H7 (cell line): ENCODE data around the gene C6orf58. TPM values are rescaled to one million over a fixed set of nuclear protein-coding genes. Genes with fewer than 3 reads are reported as not detected.
A peak's percentile ranks its signal among the peaks of the same experiment; 100 is the strongest.

ENCODE experiments used
- DNase-seq: peaks from one replicate; pipeline ENCODE4 v3.0.0; 2012
- H3K27me3 ChIP-seq: 2 replicates; pipeline ENCODE4 v1.6.0; 2011; ENCODE audit warnings: mild to moderate bottlenecking, low read length; ENCODE audit not compliant: control insufficient read depth, insufficient read depth
- H3K36me3 ChIP-seq: replicated peaks from 2 replicates; pipeline ENCODE4 v1.5.1; 2011; ENCODE audit warnings: low read length; ENCODE audit not compliant: control insufficient read depth, insufficient read depth
- H3K4me3 ChIP-seq: 2 replicates; pipeline ENCODE4 v1.5.1; 2011; ENCODE audit warnings: low read depth, mild to moderate bottlenecking, control low read depth, low read length, moderate library complexity; ENCODE audit not compliant: insufficient read depth
- total RNA-seq: library from RNA; depleted of rRNA; stranded (reverse); fragments of >200 nt; shearing (Covaris generic); gene quantifications from 2 replicates; pipeline ENCODE4 v1.2.3, GENCODE V29; 2014; rRNA removed

C6orf58 gene
- total RNA-seq, result not detected in 2 replicates

DNA sequence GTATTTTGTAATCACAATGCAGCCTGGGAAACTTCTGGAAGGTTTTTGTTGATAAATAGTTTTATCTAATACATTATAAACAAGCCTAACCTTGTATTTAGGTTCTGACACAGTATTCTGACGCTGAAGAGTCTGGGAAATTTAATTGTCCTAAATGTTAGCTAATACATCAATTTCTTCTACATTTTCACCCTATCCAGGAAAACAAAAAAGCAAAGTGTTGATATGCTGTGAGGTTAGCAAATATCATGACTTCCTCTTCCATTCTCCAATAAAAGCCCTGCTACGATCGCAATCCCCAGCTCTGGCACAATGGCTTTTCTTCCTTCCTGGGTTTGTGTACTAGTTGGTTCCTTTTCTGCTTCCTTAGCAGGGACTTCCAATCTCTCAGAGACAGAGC lies at the start of gene C6orf58:
Gene C6orf58 (plus strand): TSS at position 301 of the 400 bp plus-strand sequence. CDS start 12 bp downstream, at position 313.
- H3K27me3 ChIP-seq, result no peaks in the 10 kb centered on the region
- H3K36me3 ChIP-seq, result no peaks in the 10 kb centered on the region
- DNase-seq, result no peak
- no peak within 1 kb of the TSS for H3K4me3 ChIP-seq

DNA sequence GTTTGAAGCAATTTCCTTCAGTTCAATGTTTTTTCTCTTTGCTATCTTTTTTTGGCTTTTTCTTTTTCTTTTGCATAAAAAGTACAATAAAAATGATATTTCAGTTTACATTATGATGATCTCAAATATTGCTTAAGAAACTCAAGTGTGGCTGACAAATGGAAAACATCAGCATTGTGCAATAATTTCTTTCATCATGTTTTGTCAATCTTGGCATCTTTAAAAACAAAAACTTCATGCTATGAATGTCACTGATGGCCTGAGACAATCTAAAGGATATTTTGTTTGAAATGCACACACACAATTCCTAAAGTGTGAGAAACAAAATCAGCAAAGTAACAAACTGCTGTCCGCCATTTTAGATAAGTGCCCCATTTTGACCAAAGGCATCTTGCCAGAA lies 44.0 kb upstream of the C6orf58 start:
- no peak for DNase-seq
- no peaks in the 10 kb centered on the region for H3K27me3 ChIP-seq
- no peak overlapping the region for H3K4me3 ChIP-seq
- H3K36me3 ChIP-seq, result no peaks in the 10 kb centered on the region

DNA sequence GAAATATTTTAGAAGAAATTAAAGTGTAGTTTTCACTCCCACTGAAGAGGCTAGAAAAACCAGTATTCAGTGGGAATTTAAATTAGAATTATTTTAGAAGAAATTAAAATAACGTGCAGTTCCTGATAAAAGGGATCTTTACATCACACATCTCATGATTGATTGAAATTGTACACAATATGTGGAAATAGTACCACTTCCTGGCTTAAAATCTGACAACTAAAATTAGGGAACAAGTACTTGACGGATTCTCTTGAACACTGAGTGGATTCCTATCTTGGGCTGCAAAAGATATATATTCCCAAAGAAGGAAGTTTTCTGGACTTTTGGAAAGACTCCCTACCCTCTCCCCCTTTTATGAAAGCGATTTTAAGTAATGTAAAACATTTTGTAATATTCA lies 43.2 kb upstream of the C6orf58 start:
- DNase-seq, result no peak
- no peaks in the 10 kb centered on the region for H3K27me3 ChIP-seq
- H3K4me3 ChIP-seq, result no peak overlapping the region
- no peaks in the 10 kb centered on the region for H3K36me3 ChIP-seq

DNA sequence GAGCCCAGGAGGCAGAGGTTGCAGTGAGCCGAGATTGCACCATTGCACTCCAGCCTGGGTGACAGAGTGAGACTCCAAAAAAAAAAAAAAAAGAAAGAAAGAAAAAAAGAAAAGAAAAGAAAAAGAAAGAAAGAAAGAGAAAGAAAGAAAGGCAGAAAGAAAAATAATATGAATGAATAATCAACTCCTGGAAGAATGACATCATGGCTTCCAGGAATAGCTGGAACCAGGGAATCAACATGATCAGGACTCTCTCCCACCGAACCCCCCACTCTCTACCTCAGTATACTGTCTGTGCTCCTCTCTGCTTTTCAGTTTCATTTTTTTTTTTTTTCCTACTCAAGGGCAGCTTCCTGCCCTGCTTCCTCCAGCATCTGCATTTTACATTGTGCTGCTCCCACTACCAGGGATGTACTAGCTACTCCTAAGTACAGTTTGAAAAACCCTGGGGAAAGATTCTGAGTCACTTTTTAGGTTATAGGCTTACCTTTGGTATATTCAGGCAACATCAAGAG lies 38.2 kb upstream of the C6orf58 start:
- Histone ChIP-seq H3K27me3 (no peaks in the 10 kb centered on the region), H3K36me3 (no peaks in the 10 kb centered on the region), H3K4me3 (no peak overlapping the region)
- DNase-seq, result no peak

DNA sequence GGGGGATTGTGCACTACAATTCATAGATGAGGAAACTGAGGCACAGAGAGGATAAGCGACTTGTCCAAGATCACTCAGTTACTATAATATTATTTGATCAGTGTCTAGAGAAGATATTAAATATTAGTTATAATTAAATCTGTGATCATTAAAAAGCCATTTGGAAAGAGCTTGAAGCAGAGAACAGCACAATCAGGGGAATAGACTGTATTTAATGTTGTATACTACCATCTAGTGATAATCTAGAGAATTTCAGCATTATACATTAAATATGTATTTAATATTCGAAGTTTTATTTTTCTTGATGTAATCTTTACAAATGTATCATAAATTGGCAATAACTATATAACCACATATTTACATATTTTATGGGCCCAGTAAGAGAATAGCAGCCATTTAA lies 37.7 kb upstream of the C6orf58 start:
- H3K4me3 ChIP-seq, result no peak overlapping the region
- no peaks in the 10 kb centered on the region for H3K27me3 ChIP-seq
- DNase-seq, result no peak
- no peaks in the 10 kb centered on the region for H3K36me3 ChIP-seq

DNA sequence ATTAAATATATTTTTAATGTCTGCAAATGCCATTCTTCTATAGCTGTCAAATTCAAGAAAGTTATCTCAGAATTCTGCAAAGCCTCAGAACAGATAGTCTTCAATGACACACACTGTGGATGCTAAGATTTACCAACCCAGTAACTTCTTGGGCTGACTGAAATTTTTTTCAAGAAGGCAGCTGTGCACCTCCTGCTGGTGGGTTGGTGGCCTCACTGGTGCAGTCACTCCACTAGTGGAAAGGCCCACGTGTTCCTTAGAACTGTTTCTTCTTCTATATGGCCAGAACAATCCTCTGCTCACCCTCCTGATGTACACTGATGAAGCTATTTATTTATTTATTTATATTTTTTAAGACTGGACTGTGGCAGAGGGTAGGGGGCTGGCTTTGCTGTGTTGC lies 29.8 kb upstream of the C6orf58 start:
- Histone ChIP-seq H3K27me3 (no peaks in the 10 kb centered on the region), H3K36me3 (no peaks in the 10 kb centered on the region), H3K4me3 (no peak overlapping the region)
- DNase-seq, result no peak

DNA sequence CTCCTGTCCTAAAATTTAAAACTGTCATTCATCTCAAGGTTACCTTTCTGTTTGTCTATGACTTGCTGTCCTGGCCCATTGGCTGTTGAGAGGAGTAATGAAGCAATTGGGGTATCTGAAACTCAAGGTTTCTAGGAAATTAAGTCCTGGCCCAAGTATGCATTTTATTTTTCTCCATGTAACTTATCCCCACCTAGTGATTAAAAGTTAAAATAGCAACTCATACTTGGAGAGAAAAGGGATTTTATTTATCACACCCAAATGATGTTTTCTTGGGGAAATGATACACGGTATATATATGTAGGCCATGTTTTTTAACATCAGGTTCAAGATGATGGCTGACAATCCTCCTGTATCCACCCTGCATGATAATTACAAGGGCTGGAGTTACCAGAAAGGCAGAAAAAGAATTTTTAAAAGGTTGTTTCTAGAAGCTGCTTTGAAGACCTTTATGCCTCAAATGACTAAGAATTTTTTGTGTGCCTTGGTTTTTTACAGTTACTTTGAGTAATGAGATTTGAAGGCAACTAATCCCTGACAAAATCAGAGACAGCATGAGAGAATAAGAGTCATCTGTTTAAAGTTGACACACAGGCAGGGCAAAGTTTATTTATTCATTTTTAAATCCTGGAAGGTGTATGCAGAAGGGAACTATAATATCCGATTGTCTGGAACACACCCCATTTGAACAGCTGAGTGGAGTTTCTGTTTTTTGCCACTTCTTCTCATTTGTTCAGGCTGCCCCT lies 28.9 kb upstream of the C6orf58 start:
- Histone ChIP-seq H3K4me3 (no peak overlapping the region), H3K27me3 (no peaks in the 10 kb centered on the region), H3K36me3 (no peaks in the 10 kb centered on the region)
- no peak for DNase-seq

DNA sequence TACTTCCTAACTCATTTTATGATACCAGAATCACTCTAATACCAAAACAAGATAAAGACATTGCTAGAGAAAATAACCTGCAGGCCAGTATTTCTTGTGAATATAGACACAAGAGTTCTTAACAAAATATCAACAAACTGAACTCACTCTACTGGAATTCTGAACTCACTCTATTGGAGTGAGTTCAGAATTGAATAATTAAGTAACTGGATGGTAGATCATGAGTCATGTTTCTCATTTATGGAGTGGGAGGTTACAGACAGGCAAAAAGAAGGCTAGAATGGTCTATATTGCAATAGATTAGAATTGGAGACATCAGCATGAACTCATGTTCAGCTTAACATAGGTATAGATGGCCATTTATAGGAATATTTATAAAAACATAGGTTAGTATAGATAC lies 26.6 kb upstream of the C6orf58 start:
- H3K4me3 ChIP-seq, result no peak overlapping the region
- H3K27me3 ChIP-seq, result no peaks in the 10 kb centered on the region
- H3K36me3 ChIP-seq, result no peaks in the 10 kb centered on the region
- no peak for DNase-seq

DNA sequence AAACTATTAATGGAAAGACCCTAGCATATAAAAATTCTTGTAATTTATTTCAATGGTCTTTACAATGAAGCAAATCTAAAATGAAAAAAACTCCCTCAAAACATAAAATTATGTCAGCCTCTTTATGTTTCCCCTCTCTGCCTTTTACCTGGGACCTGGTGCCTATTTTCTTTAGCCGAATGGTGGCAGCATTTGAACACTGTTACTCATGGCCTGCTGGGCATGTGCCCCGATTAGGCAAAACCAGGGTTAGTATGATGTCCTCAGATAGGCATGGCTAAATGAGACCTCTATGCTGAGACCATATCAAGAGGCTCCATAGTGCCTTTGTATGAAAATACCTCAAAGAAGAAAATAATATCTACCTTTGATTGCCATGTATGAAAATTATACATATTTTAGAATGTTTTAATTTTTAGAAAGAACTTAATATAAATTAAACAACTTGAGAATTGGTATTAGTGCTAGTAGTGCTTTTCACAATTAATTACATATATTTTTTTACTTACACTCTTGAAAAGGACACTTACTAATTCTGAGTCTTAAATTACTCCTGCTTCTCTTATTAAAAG lies 22.5 kb upstream of the C6orf58 start:
- no peak overlapping the region for H3K4me3 ChIP-seq
- H3K27me3 ChIP-seq, result no peaks in the 10 kb centered on the region
- H3K36me3 ChIP-seq, result no peaks in the 10 kb centered on the region
- peak; percentile 11 for DNase-seq

DNA sequence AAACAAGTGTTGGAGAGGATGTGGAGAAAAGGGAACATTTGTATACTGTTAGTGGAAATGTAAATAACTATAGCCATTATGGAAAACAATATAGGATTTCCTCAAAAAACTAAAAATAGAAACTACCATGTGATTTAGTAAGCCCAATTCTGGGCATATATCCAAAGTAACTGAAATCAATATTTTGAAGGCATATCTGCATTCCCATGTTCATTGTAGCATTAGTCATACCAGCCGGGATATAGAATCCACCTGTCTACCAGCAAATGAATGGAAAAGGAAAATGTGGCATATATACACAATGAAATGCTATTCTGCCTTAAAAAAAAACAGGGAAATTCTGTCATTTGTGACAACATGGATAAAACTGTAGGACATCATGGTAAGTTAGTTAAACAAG lies 15.3 kb upstream of the C6orf58 start:
- H3K27me3 ChIP-seq, result no peaks in the 10 kb centered on the region
- DNase-seq, result no peak
- H3K4me3 ChIP-seq, result no peak overlapping the region
- no peaks in the 10 kb centered on the region for H3K36me3 ChIP-seq

DNA sequence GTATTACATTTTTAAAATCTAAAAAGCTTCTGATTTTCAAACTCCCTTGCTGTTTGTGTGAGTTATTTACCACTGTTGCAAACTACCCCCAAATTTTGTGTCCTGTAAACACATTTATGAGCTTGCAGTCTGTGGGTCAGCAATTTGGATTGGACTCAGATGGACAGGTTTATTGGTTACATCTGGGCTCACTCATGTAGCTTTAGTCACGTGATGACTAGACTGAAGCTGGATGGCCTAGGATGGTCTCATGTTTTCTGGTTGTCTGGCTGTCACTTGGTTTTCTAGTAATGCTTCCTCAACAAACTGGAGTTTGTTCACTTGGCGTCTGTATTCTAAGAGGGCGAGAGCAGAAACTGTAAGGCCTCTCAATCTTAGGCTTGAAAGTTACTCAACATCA lies 12.2 kb upstream of the C6orf58 start:
- Histone ChIP-seq H3K4me3 (no peak overlapping the region), H3K27me3 (no peaks in the 10 kb centered on the region), H3K36me3 (no peaks in the 10 kb centered on the region)
- no peak for DNase-seq

DNA sequence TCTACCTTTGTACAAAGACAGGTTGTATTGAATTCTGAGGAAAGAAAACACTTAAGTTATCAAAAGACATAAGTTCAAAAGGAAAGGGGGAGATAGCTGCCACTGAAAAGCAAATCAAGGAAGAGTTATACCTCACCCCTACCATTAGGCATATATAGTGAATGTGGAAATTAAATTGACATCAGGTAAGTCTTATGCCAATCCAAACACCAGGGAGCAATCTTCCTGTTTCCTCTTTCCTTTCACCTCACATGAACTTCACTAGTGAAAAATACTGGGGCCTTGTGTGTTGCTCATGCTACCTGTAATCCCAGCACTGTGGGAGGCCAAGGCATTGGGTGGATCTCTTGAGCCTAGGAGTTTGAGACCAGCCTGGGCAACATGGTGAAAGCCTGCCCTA lies 10.9 kb upstream of the C6orf58 start:
- Histone ChIP-seq H3K36me3 (no peaks in the 10 kb centered on the region), H3K27me3 (no peaks in the 10 kb centered on the region), H3K4me3 (no peak overlapping the region)
- DNase-seq, result no peak

DNA sequence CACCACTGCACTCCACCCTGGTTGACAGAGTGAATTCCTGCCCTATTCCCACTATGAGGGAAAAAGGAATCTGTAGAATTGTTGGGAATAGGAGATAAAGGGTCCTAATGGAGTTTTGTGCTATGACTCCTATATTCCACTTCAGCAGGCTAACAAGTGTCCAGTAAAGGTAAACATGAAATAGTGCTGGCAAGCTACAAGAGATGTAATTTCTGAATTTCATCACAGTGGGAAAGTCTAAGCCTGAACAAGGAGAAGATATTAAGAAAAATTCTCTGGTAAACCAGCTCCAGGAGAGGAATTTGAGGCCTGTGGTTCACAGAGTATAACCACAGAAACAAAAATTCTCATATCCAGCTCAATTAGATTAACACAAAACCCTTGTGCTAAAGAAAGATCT lies 10.3 kb upstream of the C6orf58 start:
- no peaks in the 10 kb centered on the region for H3K36me3 ChIP-seq
- H3K27me3 ChIP-seq, result no peaks in the 10 kb centered on the region
- no peak overlapping the region for H3K4me3 ChIP-seq
- DNase-seq, result no peak

DNA sequence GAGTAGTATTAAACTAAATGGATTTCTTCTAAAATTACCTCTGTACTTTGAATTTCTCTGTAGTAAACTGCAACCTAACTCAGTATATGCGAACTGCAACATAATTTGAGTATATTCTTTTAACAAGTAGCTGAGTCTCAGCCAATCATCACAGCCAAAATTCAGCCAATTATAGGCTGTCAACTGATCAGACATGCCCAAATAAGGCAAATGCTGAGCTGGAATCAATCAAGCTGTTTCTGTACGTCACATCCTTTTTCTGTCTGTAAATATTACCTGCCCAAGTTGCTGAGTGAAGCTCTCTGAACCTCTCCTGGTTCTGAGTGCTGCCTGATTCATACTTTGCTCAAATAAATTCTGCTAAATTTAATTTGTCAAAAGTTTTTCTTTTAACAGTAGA lies 9.5 kb upstream of the C6orf58 start:
- Histone ChIP-seq H3K4me3 (no peak overlapping the region), H3K36me3 (no peaks in the 10 kb centered on the region), H3K27me3 (no peaks in the 10 kb centered on the region)
- DNase-seq, result no peak

DNA sequence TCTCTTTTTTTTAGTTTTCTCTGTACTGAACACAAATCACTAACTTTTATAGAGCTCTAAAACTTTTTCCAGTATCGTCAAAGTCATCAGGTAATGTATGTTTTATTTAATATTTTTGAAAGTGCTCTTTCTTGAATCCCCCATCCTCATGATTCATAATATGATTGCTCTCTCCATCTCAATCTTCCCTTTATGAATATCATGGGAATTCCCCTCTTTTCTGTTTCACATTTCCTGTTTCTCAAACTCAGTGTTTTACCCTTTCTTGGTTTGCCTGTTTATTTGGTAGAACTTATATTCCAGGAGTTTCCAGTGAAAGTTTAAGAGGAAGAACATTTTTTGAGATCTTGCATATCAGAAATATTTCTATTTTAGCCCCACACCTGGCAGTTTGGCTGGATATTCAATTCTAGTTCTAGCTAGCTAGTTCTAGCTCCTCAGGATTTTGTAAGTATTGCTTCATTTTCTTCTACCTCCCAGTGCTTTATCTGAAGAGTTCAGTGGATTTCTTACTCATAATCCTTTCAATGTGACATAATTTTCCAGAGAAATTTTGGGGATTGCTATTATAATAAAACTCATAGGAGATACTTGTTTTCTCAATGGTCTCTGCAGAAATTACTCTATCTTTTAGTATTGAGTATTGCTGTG lies 6.1 kb upstream of the C6orf58 start:
- no peak for DNase-seq
- no peaks in the 10 kb centered on the region for H3K36me3 ChIP-seq

More for the DNA sequence above, 6.1 kb upstream of the C6orf58 start:
- H3K27me3 ChIP-seq, result no peaks in the 10 kb centered on the region
- H3K4me3 ChIP-seq, result no peak overlapping the region
